Measurements from ENCODE around the gene GOLGA3. TPM values are rescaled to one million over a fixed set of nuclear protein-coding genes. Genes with fewer than 3 reads are reported as not detected.
"Not testable (repeated sequence)": the region's sequence is repeated elsewhere in the genome, so short reads cannot be mapped to it uniquely, and the experiment has no call there.

Gene GOLGA3
- total RNA-seq, 1 donor from 2014 or later, result 78.7 TPM

GRCh38 chr12:132761921-132762583, 66.6 kb downstream of the GOLGA3 start:
- Mint-ChIP-seq H3K4me1 (ENCODE audit: low read depth) (peaks cover 21% of the 10 kb centered on the region), H3K36me3 (ENCODE audit: low read depth) (peaks cover 13% of the 10 kb centered on the region), H3K9me3 (no peaks in the 10 kb centered on the region), H3K4me3 (peak overlapping the region; percentile 81), H3K27ac (peak overlapping the region; percentile 70), H3K27me3 (ENCODE audit: insufficient read depth) (no peaks in the 10 kb centered on the region)
- intact Hi-C loops (cut with micrococcal nuclease), result loop anchor here (1.0 to 10.0 kb wide), 6 partner anchors 9 to 1887 kb away; partner anchors contain the start of genes FBRSL1, POLE, PXMP2 and RAN
- DNase-seq (ENCODE audit: low spot score), result peak; percentile 80

- Mint-ChIP-seq H3K4me3 (peak within 1 kb of the TSS; percentile 93), H3K27ac (peak within 1 kb of the TSS; percentile 96), H3K27me3 (ENCODE audit: insufficient read depth) (no peaks in the 10 kb centered on the region), H3K9me3 (no peaks in the 10 kb centered on the region), H3K4me1 (ENCODE audit: low read depth) (peaks cover 24% of the 10 kb centered on the region), H3K36me3 (ENCODE audit: low read depth) (peaks cover 16% of the 10 kb centered on the region)
- peak; percentile 74 for DNase-seq (ENCODE audit: low spot score)
- intact Hi-C loops (cut with micrococcal nuclease), result loop anchor here (1.0 to 10.0 kb wide), 5 partner anchors 74 to 1886 kb away; partner anchors contain the start of genes FBRSL1, POLE, PXMP2 and RAN
Observed at GRCh38 chr12:132761032-132761920, 67.4 kb downstream of the GOLGA3 start, which contains the start of gene ANKLE2. TSS of gene ANKLE2 (minus strand) at chr12:132761832. CDS start at chr12:132761798, 34 bp downstream.

GRCh38 chr12:132759359-132759758, 69.3 kb downstream of the GOLGA3 start:
- DNase-seq (ENCODE audit: low spot score), result no peak
- no peaks in the 10 kb centered on the region for H3K27me3 Mint-ChIP-seq (ENCODE audit: insufficient read depth)
- intact Hi-C loops (cut with micrococcal nuclease), result no loop called here
- H3K4me3 Mint-ChIP-seq, result peak overlapping the region; percentile 33
- H3K36me3 Mint-ChIP-seq (ENCODE audit: low read depth), result peaks cover 25% of the 10 kb centered on the region
- H3K27ac Mint-ChIP-seq, result no peak overlapping the region
- H3K4me1 Mint-ChIP-seq (ENCODE audit: low read depth), result peaks cover 24% of the 10 kb centered on the region
- H3K9me3 Mint-ChIP-seq, result no peaks in the 10 kb centered on the region

DNA sequence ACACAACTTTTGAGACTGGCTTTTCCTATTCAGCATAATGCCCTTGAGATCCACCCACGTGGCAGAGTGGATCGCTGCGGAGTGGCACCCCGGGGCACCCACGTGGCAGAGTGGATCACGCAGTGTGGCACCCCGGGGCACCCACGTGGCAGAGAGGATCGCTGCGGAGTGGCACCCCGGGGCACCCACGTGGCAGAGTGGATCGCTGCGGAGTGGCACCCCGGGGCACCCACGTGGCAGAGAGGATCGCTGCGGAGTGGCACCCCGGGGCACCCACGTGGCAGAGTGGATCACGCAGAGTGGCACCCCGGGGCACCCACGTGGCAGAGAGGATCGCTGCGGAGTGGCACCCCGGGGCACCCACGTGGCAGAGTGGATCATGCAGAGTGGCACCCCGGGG, 69.8 kb downstream of the GOLGA3 start:
- not testable (repeated sequence) for H3K9me3 Mint-ChIP-seq, H3K27ac Mint-ChIP-seq

GRCh38 chr12:132754160-132754932, 74.3 kb downstream of the GOLGA3 start:
- H3K9me3 Mint-ChIP-seq, result no peaks in the 10 kb centered on the region
- H3K4me3 Mint-ChIP-seq, result no peak overlapping the region
- H3K27me3 Mint-ChIP-seq (ENCODE audit: insufficient read depth), result no peaks in the 10 kb centered on the region
- H3K27ac Mint-ChIP-seq, result no peak overlapping the region
- H3K4me1 Mint-ChIP-seq (ENCODE audit: low read depth), result peaks cover 5% of the 10 kb centered on the region
- DNase-seq (ENCODE audit: low spot score), result no peak
- intact Hi-C loops (cut with micrococcal nuclease), result no loop called here
- peaks cover 34% of the 10 kb centered on the region for H3K36me3 Mint-ChIP-seq (ENCODE audit: low read depth)

More for the DNA sequence above, 69.8 kb downstream of the GOLGA3 start:
- H3K27me3 Mint-ChIP-seq (ENCODE audit: insufficient read depth); intact Hi-C loops (cut with micrococcal nuclease); H3K4me3 Mint-ChIP-seq; DNase-seq (ENCODE audit: low spot score): not testable (repeated sequence)
- Mint-ChIP-seq H3K36me3 (ENCODE audit: low read depth) (peaks cover 27% of the 10 kb centered on the region), H3K4me1 (ENCODE audit: low read depth) (peaks cover 24% of the 10 kb centered on the region)

DNA sequence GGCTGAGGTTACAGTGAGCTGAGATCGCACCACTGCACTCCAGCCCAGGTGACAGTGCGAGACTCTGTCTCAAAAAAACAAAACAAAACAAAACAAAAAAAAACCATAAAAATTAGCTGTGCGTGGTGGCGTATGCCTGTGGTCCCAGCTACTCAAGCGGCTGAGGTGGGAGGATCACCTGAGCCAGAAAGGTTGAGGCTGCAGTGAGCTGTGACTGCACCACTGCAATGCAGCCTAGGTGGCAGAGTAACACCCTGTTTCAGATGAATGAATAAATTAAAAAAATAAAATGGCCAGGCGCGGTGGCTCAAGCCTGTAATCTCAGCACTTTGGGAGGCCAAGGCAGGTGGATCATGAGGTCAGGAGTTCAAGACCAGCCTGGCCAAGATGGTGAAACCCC, 75.0 kb downstream of the GOLGA3 start:
- H3K4me1 Mint-ChIP-seq (ENCODE audit: low read depth); H3K27ac Mint-ChIP-seq; H3K4me3 Mint-ChIP-seq; DNase-seq (ENCODE audit: low spot score); H3K27me3 Mint-ChIP-seq (ENCODE audit: insufficient read depth); H3K9me3 Mint-ChIP-seq; intact Hi-C loops (cut with micrococcal nuclease): not testable (repeated sequence)
- H3K36me3 Mint-ChIP-seq (ENCODE audit: low read depth), result peaks cover 35% of the 10 kb centered on the region

DNA sequence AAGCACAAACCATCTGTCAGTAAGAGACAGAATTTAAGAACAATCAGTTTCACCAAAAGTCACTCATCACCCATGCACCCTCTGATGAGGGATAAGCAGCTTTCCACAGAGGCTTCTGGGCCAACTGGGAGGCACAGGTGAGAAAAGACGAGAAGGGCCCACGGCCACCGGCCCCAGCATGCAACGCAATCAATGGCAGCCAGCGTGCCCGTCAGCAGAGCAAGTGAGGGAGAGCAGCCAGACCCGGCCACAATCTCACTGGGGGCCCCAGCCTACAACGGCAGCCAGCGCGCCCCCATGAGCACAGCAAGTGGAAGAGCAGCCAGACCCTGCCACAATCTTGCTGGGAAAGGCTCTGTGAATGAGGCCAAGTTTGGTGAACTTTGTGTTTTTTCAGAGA, 80.3 kb downstream of the GOLGA3 start:
- Mint-ChIP-seq H3K27ac (no peak overlapping the region), H3K27me3 (ENCODE audit: insufficient read depth) (no peaks in the 10 kb centered on the region), H3K9me3 (no peaks in the 10 kb centered on the region), H3K36me3 (ENCODE audit: low read depth) (peaks cover 55% of the 10 kb centered on the region), H3K4me3 (no peak overlapping the region), H3K4me1 (ENCODE audit: low read depth) (no peaks in the 10 kb centered on the region)
- intact Hi-C loops (cut with micrococcal nuclease), result no loop called here
- no peak for DNase-seq (ENCODE audit: low spot score)

- Mint-ChIP-seq H3K27ac (no peak overlapping the region), H3K4me3 (no peak overlapping the region)
Observed at GRCh38 chr12:132747896-132748295, 80.8 kb downstream of the GOLGA3 start.

GRCh38 chr12:132747395-132747794, 81.3 kb downstream of the GOLGA3 start:
- Mint-ChIP-seq H3K9me3 (no peaks in the 10 kb centered on the region), H3K4me1 (ENCODE audit: low read depth) (peaks cover 6% of the 10 kb centered on the region), H3K27ac (no peak overlapping the region), H3K27me3 (ENCODE audit: insufficient read depth) (no peaks in the 10 kb centered on the region), H3K36me3 (ENCODE audit: low read depth) (peaks cover 58% of the 10 kb centered on the region), H3K4me3 (no peak overlapping the region)
- no peak for DNase-seq (ENCODE audit: low spot score)
- intact Hi-C loops (cut with micrococcal nuclease), result no loop called here

More at GRCh38 chr12:132747896-132748295, 80.8 kb downstream of the GOLGA3 start:
- Mint-ChIP-seq H3K9me3 (no peaks in the 10 kb centered on the region), H3K27me3 (ENCODE audit: insufficient read depth) (no peaks in the 10 kb centered on the region), H3K36me3 (ENCODE audit: low read depth) (peaks cover 55% of the 10 kb centered on the region), H3K4me1 (ENCODE audit: low read depth) (peaks cover under 1% of the 10 kb centered on the region)
- intact Hi-C loops (cut with micrococcal nuclease), result no loop called here
- DNase-seq (ENCODE audit: low spot score), result no peak

DNA sequence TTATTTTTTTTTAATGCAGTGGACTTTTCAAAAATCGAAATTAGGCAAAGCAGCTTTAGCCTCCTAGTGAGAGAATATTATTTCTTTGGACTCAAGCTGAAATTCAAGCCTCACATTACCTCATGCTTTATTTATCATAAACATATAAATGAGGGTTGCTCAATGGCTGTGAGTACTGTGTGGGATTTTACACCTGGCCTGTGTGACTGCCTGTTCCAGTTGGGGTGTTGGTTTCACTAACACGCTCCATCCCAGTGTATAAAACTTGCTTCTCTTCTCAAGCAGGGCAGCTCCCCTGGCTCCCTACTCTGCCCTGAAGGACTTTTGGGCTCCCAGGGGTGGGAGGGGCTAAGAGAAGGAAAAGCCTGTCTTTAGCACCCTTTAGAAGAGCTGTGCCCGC, 82.1 kb downstream of the GOLGA3 start:
- Mint-ChIP-seq H3K4me3 (no peak overlapping the region), H3K27ac (no peak overlapping the region), H3K9me3 (no peaks in the 10 kb centered on the region), H3K4me1 (ENCODE audit: low read depth) (peaks cover 7% of the 10 kb centered on the region), H3K27me3 (ENCODE audit: insufficient read depth) (no peaks in the 10 kb centered on the region), H3K36me3 (ENCODE audit: low read depth) (peaks cover 64% of the 10 kb centered on the region)
- intact Hi-C loops (cut with micrococcal nuclease), result no loop called here
- no peak for DNase-seq (ENCODE audit: low spot score)

DNA sequence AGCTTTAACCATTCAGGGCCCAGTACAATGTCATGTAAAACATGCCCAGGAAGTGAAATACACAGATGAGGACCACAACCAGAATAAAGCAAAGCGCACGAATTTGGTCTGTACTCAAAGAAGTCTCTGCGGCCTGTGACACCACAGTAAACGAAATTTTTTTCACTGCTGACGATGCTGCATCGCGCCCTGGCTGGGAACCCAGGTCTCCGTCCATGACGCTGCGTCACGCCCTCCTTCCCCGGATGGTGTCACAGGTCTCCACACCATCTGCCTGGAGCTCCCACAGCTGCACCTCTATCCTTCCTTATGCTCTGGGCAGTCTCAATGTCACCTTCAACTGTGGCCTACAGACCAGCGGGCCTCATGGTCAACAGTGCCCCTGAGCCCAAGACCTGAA, 84.8 kb downstream of the GOLGA3 start:
- Mint-ChIP-seq H3K27ac (no peak overlapping the region), H3K4me3 (no peak overlapping the region), H3K9me3 (no peaks in the 10 kb centered on the region), H3K27me3 (ENCODE audit: insufficient read depth) (no peaks in the 10 kb centered on the region), H3K36me3 (ENCODE audit: low read depth) (peaks cover 76% of the 10 kb centered on the region), H3K4me1 (ENCODE audit: low read depth) (peaks cover 7% of the 10 kb centered on the region)
- intact Hi-C loops (cut with micrococcal nuclease), result no loop called here
- DNase-seq (ENCODE audit: low spot score), result no peak

DNA sequence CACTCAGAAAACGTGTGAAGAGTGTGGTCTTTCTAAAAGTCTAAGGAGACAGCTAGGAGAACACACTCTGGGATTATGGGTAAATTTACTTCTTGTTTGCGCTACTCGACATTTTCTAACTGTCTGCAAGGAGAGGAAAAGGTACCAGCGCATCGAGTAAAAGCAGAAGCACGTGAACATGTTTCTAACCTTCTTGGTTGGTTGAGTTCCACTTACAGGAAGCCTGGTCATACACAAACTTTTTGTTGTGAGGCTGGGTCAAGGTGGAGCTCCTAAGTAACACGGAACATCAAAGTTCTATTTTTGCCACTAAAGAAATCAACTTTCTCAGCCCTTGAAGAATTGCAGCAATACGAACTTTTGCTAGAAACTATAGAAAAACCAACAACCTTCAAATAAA, 87.0 kb downstream of the GOLGA3 start:
- DNase-seq (ENCODE audit: low spot score), result no peak
- intact Hi-C loops (cut with micrococcal nuclease), result loop anchor here (1.0 kb wide), 1 partner anchor 9 kb away; no protein-coding TSS in a partner anchor
- Mint-ChIP-seq H3K4me3 (no peak overlapping the region), H3K4me1 (ENCODE audit: low read depth) (peaks cover 7% of the 10 kb centered on the region), H3K27me3 (ENCODE audit: insufficient read depth) (no peaks in the 10 kb centered on the region), H3K9me3 (no peaks in the 10 kb centered on the region), H3K36me3 (ENCODE audit: low read depth) (peaks cover 72% of the 10 kb centered on the region), H3K27ac (no peak overlapping the region)

All from activated T-helper 1 cell treated with anti-CD3 and anti-CD28 coated beads, Interleukin-12 subunit alpha, Interleukin-12 subunit beta, Interleukin-2, Interleukin-4 antibody, amounts not matched to agents 30 ng/mL and 10 ng/mL and 1 ng/mL, durations not matched to agents 14 hours and 24 hours and 36 hours (primary cell).